Natural killer cell (primary cell): Measurements from ENCODE around the gene ASCC2. TPM values are rescaled to one million over a fixed set of nuclear protein-coding genes. Genes with fewer than 3 reads are reported as not detected.
"Not testable (repeated sequence)": the region's sequence is repeated elsewhere in the genome, so short reads cannot be mapped to it uniquely, and the experiment has no call there.

Experiments used
- ATAC-seq, 3 donors: fragments of 150-1000 bp in 2 of 3; fragments of 200-7000 bp in 1 of 3; cut with Tn5 transposase; 1 replicate in 1 of 3; 2 replicates in 2 of 3; pipeline ENCODE4 v1.10.0; 2021; ENCODE audit warnings: mild to moderate bottlenecking in 2 of 3, moderate library complexity in 2 of 3
- DNase-seq, 2 donors: peaks; one replicate each; pipeline versions ENCODE4 v3.0.0 to v3.0.0-alpha.2; 2013 to 2021; ENCODE audit warnings: mixed read lengths in 1 of 2
- H3K27ac ChIP-seq: one replicate; pipeline ENCODE4 v1.5.1; 2013; ENCODE audit warnings: mild to moderate bottlenecking, low read length
- H3K27me3 ChIP-seq: one replicate; pipeline ENCODE4 v1.6.1; 2013; ENCODE audit warnings: low read length; ENCODE audit not compliant: control insufficient read depth, insufficient read depth
- H3K36me3 ChIP-seq: one replicate; pipeline ENCODE4 v1.6.1; 2013; ENCODE audit warnings: low read length; ENCODE audit not compliant: control insufficient read depth, insufficient read depth
- H3K4me1 ChIP-seq: one replicate; pipeline ENCODE4 v1.6.1; 2013; ENCODE audit warnings: low read length; ENCODE audit not compliant: control insufficient read depth, insufficient read depth
- H3K4me3 ChIP-seq: one replicate; pipeline ENCODE4 v1.5.1; 2013; ENCODE audit warnings: low read length
- H3K9me3 ChIP-seq: one replicate; pipeline ENCODE4 v1.6.1; 2013; ENCODE audit warnings: low read length; ENCODE audit not compliant: control insufficient read depth, insufficient read depth
- H3K27ac Mint-ChIP-seq, 2 donors: one replicate each; pipeline ENCODE4 v1.8.0; 2022; ENCODE audit warnings: mild to moderate bottlenecking in 2 of 2, mixed read lengths in 2 of 2, moderate library complexity in 1 of 2
- H3K27me3 Mint-ChIP-seq, 2 donors: one replicate each; pipeline ENCODE4 v1.8.0; 2022; ENCODE audit warnings: low read depth in 2 of 2, mixed read lengths in 2 of 2
- H3K36me3 Mint-ChIP-seq: one replicate; pipeline ENCODE4 v1.8.0; 2022; ENCODE audit warnings: mixed read lengths
- H3K4me1 Mint-ChIP-seq, 2 donors: one replicate each; pipeline ENCODE4 v1.8.0; 2022; ENCODE audit warnings: mixed read lengths in 2 of 2
- H3K4me3 Mint-ChIP-seq: one replicate; pipeline ENCODE4 v1.8.0; 2022; ENCODE audit warnings: mild to moderate bottlenecking, moderate library complexity, mixed read lengths
- H3K9me3 Mint-ChIP-seq, 2 donors: one replicate each; pipeline ENCODE4 v1.8.0; 2022; ENCODE audit warnings: mixed read lengths in 2 of 2
- CTCF ChIP-seq: fragments of 200-600 bp; IDR thresholded peaks from one replicate; pipeline ENCODE4 v1.8.0; 2022; ENCODE audit warnings: antibody characterized with exemption
- WGBS: methylation state at CpG from one replicate; pipeline ENCODE4 v1.1.7; 2013; ENCODE audit warnings: missing lambda C conversion rate; ENCODE audit not compliant: insufficient coverage; 5-methylcytosine and 5-hydroxymethylcytosine counted together
- intact Hi-C: fragments of 100-400 bp; cut with micrococcal nuclease; formaldehyde crosslinking; loops from one replicate; pipeline ENCODE4 v1.14.2; 2022
- total RNA-seq, 4 donors: library from RNA; stranded (reverse); fragments of 120-200 nt in 1 of 4; gene quantifications; one replicate each; pipeline versions ENCODE4 v1.2.3 to v1.2.4, GENCODE V29; 2013 to 2022

The ASCC2 gene
- total RNA-seq, 3 donors from 2014 or later (not counting 1 experiment from before 2014, with no cell fraction given) = 102 to 130 (median 128) TPM

- H3K36me3 ChIP-seq = no peaks in the 10 kb centered on the region
- intact Hi-C loops = no loop called here
- Mint-ChIP-seq H3K4me1 (no peaks in the 10 kb centered on the region), H3K36me3 (no peaks in the 10 kb centered on the region), H3K4me3 (no peak overlapping the region), H3K27me3 (peaks cover 0 to 3% of the 10 kb centered on the region in 2 donors), H3K27ac (no peak overlapping the region), H3K9me3 (no peaks in the 10 kb centered on the region)
- ATAC-seq (no peak), DNase-seq (no peak)
- H3K9me3 ChIP-seq = no peaks in the 10 kb centered on the region
- H3K27ac ChIP-seq = no peak overlapping the region
- no peak overlapping the region for H3K4me3 ChIP-seq
- no peaks in the 10 kb centered on the region for H3K4me1 ChIP-seq
- no peak for TF ChIP-seq CTCF
- WGBS = 100% methylated on average over 3 of the region's 3 CpGs
- no peaks in the 10 kb centered on the region for H3K27me3 ChIP-seq
Observed at GRCh38 chr22:29867851-29868250, 29.8 kb upstream of the ASCC2 start.

GRCh38 chr22:29867260-29867659, 29.2 kb upstream of the ASCC2 start:
- H3K4me3 ChIP-seq = no peak overlapping the region
- intact Hi-C loops = no loop called here
- no peaks in the 10 kb centered on the region for H3K4me1 ChIP-seq
- Mint-ChIP-seq H3K4me3 (no peak overlapping the region), H3K36me3 (no peaks in the 10 kb centered on the region), H3K9me3 (no peaks in the 10 kb centered on the region), H3K4me1 (no peaks in the 10 kb centered on the region), H3K27me3 (peaks cover 0 to 3% of the 10 kb centered on the region in 2 donors), H3K27ac (no peak overlapping the region)
- TF ChIP-seq CTCF = no peak
- DNase-seq (no peak), ATAC-seq (no peak)
- H3K27ac ChIP-seq = no peak overlapping the region
- H3K9me3 ChIP-seq = no peaks in the 10 kb centered on the region
- H3K36me3 ChIP-seq = no peaks in the 10 kb centered on the region
- H3K27me3 ChIP-seq = no peaks in the 10 kb centered on the region

DNA sequence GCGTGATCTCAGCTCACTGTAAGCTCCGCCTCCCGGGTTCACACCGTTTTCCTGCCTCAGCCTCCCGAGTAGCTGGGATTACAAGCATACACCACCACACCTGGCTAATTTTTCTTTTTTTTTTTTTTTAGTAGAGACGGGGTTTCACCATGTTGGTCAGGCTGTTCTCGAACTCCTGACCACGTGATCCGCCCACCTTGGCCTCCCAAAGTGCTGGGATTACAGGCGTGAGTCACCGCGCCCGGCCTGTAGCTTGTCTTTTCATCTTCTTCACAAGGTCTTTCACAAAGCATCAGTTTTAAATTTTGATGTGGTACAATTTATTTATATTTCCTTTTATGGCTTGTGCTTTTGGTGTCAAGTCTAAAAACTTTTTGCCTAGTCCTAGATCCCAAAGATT, 27.5 kb upstream of the ASCC2 start:
- H3K9me3 ChIP-seq, H3K27ac ChIP-seq, H3K4me1 ChIP-seq, H3K4me3 ChIP-seq, H3K9me3 Mint-ChIP-seq, intact Hi-C loops, DNase-seq, ATAC-seq, H3K36me3 ChIP-seq, H3K27ac Mint-ChIP-seq, H3K27me3 ChIP-seq, H3K27me3 Mint-ChIP-seq, H3K36me3 Mint-ChIP-seq, H3K4me1 Mint-ChIP-seq, H3K4me3 Mint-ChIP-seq: not testable (repeated sequence)
- WGBS = 90% methylated on average over 13 of the region's 13 CpGs

DNA sequence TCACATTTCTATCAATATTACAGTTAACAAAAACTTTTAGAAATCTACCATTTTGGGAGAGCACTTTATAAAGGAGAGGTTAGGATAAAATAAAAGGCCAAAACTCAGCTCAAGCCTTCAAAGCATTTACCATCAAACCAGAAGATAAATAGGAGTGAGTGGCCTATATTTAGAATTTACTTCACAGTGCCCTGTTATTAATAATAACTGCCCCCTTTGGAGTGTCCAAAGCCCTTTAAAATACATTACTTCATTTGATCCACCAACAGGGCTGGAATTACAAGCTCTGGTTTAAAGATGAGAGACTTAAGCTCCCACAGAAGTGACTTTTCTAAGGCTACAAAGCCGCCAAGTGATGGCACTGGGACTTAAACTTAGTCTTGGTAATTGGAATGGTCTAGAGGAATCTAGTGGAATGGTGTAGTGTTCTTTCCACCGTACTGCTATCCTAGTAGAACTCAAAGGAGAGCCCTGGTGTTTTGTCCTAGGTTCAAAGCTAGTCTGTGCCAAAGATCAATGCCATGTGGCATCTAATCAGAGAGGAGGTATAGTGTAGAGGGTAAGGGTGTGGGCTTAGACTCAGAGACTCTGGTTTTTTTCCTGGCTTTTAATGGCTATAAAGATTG, 23.7 kb upstream of the ASCC2 start:
- Mint-ChIP-seq H3K9me3 (no peaks in the 10 kb centered on the region), H3K36me3 (no peaks in the 10 kb centered on the region), H3K4me3 (no peak overlapping the region), H3K27me3 (no peaks in the 10 kb centered on the region), H3K27ac (no peak overlapping the region), H3K4me1 (no peaks in the 10 kb centered on the region)
- intact Hi-C loops = no loop called here
- Histone ChIP-seq H3K27ac (no peak overlapping the region), H3K4me1 (no peaks in the 10 kb centered on the region), H3K27me3 (no peaks in the 10 kb centered on the region), H3K4me3 (no peak overlapping the region), H3K36me3 (no peaks in the 10 kb centered on the region), H3K9me3 (no peaks in the 10 kb centered on the region)
- no peak for TF ChIP-seq CTCF
- WGBS = 93% methylated on average over 2 of the region's 2 CpGs
- DNase-seq (no peak), ATAC-seq (no peak)
